ENCODE results near the gene RPP14. TPM values are rescaled to one million over a fixed set of nuclear protein-coding genes. Genes with fewer than 3 reads are reported as not detected.
"Not testable (repeated sequence)": the region's sequence is repeated elsewhere in the genome, so short reads cannot be mapped to it uniquely, and the experiment has no call there.

RPP14 gene
- total and polyA plus RNA-seq, 4 donors = 5.8 to 13.8 (median 10.4) TPM

DNA sequence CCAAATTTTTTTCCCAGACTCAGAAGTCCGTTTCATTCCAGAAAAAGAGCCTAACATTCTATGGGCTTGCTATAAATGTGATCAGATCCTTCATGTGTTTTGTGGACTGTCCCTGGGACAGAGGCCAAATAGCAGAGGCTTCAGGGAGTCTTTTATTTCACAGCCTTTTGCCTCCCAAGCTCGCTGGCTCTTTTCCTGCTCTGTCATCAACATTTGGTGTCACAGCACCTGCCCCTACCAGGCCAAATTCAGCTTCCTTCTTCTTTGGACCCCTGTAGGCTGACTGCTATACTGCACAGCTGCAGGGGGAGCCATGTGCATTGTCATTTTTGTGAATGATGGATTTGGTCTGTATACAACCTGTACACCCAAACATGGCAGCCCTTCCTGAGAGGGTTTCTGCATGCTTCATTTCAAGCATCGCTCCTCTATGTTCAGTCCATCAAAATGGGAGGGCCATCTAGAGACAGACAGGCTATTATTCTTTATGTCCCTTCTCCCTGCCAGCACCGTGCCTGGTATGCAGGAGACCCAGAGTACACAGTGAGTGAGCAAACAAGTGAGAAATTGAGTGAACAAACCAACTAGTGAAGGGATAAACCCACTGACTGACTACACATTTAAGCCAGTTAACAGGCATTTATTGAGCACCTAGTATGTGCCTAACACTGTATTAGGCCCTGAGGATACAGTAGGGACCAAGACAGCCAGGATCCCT, 17.9 kb upstream of the RPP14 start:
- Histone ChIP-seq H3K27me3 (ENCODE audit: control insufficient read depth in 1 of 2, insufficient read depth in 2 of 2, low read length in 1 of 2) (no peaks in the 10 kb centered on the region), H3K27ac (ENCODE audit: low read depth in 1 of 2, low read length in 2 of 2) (no peak overlapping the region), H3K4me3 (ENCODE audit: low read length in 2 of 2) (no peak overlapping the region), H3K9me3 (ENCODE audit: control insufficient read depth, low read length) (no peaks in the 10 kb centered on the region), H3K4me1 (ENCODE audit: control insufficient read depth in 1 of 2, insufficient read depth in 2 of 2, low read length in 2 of 2) (no peaks in the 10 kb centered on the region), H3K36me3 (ENCODE audit: control insufficient read depth in 1 of 2, insufficient read depth in 2 of 2, low read length in 1 of 2) (peaks cover 0 to 4% of the 10 kb centered on the region in 2 donors)
- DNase-seq (no peak), ATAC-seq (ENCODE audit: low FRiP score) (no peak)
- 85 to 89% methylated on average over 4 of the region's 4 CpGs for WGBS, 2 donors
- intact Hi-C loops (cut with DNase I) = no loop called here

DNA sequence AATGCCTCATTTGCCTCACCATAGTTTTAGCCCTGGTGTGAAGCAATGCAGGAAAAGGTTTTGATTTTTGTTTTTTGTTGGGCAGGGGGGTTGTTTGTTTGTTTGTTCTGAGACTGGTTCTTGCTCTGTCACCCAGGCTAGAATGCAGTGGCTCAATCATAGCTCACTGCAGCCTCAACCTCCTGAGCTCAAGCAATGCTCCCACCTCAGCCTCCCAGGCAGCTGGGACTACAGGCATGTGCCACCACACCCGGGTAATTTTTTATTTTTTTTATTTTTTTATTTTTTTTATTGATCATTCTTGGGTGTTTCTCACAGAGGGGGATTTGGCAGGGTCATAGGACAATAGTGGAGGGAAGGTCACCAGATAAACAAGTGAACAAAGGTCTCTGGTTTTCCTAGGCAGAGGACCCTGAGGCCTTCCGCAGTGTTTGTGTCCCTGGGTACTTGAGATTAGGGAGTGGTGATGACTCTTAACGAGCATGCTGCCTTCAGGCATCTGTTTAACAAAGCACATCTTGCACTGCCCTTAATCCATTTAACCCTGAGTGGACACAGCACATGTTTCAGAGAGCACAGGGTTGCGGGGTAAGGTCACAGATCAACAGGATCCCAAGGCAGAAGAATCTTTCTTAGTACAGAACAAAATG, 17.0 kb upstream of the RPP14 start:
- 93 to 94% methylated on average over 2 to 3 of the region's 4 CpGs for WGBS, 2 donors
- intact Hi-C loops (cut with DNase I); H3K9me3 ChIP-seq (ENCODE audit: control insufficient read depth, low read length); H3K27me3 ChIP-seq (ENCODE audit: control insufficient read depth in 1 of 2, insufficient read depth in 2 of 2, low read length in 1 of 2); H3K27ac ChIP-seq (ENCODE audit: low read depth in 1 of 2, low read length in 2 of 2); H3K4me3 ChIP-seq (ENCODE audit: low read length in 2 of 2); DNase-seq; H3K36me3 ChIP-seq (ENCODE audit: control insufficient read depth in 1 of 2, insufficient read depth in 2 of 2, low read length in 1 of 2); ATAC-seq (ENCODE audit: low FRiP score); H3K4me1 ChIP-seq (ENCODE audit: control insufficient read depth in 1 of 2, insufficient read depth in 2 of 2, low read length in 2 of 2): not testable (repeated sequence)

DNA sequence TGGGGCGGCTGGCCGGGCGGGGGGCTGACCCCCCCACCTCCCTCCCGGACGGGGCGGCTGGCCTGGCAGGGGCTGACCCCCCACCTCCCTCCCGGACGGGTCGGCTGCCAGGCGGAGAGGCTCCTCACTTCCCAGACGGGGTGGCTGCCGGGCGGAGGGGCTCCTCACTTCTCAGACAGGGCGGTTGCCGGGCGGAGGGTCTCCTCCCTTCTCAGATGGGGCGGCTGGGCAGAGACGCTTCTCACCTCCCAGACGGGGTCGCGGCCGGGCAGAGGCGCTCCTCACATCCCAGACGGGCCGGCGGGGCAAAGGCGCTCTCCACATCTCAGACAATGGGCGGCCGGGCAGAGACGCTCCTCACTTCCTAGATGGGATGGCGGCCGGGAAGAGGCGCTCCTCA, 15.6 kb upstream of the RPP14 start:
- H3K4me1 ChIP-seq (ENCODE audit: control insufficient read depth in 1 of 2, insufficient read depth in 2 of 2, low read length in 2 of 2); ATAC-seq (ENCODE audit: low FRiP score); H3K4me3 ChIP-seq (ENCODE audit: low read length in 2 of 2); intact Hi-C loops (cut with DNase I); H3K36me3 ChIP-seq (ENCODE audit: control insufficient read depth in 1 of 2, insufficient read depth in 2 of 2, low read length in 1 of 2); H3K27me3 ChIP-seq (ENCODE audit: control insufficient read depth in 1 of 2, insufficient read depth in 2 of 2, low read length in 1 of 2); H3K27ac ChIP-seq (ENCODE audit: low read depth in 1 of 2, low read length in 2 of 2); DNase-seq; H3K9me3 ChIP-seq (ENCODE audit: control insufficient read depth, low read length): not testable (repeated sequence)
- WGBS, 2 donors = 97 to 100% methylated on average over 16 to 33 of the region's 33 CpGs

DNA sequence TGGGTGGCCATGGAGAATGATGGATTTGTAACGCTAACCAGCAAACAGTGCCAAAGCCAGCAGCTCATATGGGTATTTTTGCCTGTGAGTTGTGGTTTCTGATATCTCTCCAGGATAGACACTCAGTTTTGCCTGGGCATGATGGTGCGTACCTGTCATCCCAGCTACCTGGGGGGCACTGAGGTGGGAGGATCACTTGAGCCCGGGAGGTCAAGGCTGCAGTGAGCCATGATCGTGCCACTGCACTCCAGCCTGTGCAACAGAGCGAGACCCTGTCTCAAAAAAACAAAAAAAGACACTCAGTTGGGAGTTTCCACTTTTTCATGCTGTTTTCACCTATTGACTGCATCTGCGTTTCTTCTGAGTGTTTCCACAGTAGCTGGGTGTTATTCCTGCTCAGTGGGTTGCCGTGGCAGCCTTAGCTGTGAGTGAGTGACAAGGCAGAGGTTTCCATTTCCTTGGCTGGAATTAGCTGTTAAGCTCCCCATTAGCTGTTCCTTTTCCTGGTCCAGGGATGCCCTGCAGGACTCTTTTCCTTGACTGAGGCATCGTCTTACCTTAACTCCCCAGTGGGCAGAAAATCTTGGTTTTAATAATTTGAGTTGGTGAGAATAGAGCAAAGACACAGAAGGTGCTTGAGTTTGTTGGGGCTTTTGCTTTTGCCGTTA, 14.2 kb upstream of the RPP14 start:
- intact Hi-C loops (cut with DNase I) = no loop called here
- H3K27ac ChIP-seq (ENCODE audit: low read depth in 1 of 2, low read length in 2 of 2) = no peak overlapping the region

DNA sequence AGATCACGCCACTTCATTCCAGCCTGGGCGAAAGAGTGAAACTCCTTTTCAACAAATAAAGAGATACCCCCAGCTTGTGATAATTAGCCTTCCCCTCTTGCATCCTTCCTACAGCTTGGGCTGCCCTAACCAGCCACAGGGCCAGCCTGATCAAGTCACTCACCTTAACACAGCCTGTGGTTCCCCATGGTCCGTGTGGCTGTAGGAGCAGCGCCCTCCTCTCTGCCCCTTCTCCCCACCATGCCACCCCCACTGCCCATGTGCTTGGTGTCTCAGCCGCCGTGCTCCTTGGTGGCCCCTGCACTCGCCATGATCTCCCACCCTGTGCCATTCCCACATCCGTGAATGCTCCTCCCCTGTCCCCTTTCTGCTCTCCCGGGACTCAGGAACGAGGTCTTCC, 13.2 kb upstream of the RPP14 start:
- WGBS, 2 donors = 92 to 93% methylated on average over 10 of the region's 10 CpGs
- intact Hi-C loops (cut with DNase I) = no loop called here
- Histone ChIP-seq H3K9me3 (ENCODE audit: control insufficient read depth, low read length) (no peaks in the 10 kb centered on the region), H3K27ac (ENCODE audit: low read depth in 1 of 2, low read length in 2 of 2) (no peak overlapping the region), H3K27me3 (ENCODE audit: control insufficient read depth in 1 of 2, insufficient read depth in 2 of 2, low read length in 1 of 2) (no peaks in the 10 kb centered on the region), H3K36me3 (ENCODE audit: control insufficient read depth in 1 of 2, insufficient read depth in 2 of 2, low read length in 1 of 2) (no peaks in the 10 kb centered on the region), H3K4me1 (ENCODE audit: control insufficient read depth in 1 of 2, insufficient read depth in 2 of 2, low read length in 2 of 2) (no peaks in the 10 kb centered on the region), H3K4me3 (ENCODE audit: low read length in 2 of 2) (no peak overlapping the region)
- DNase-seq (no peak), ATAC-seq (ENCODE audit: low FRiP score) (no peak)

More for the DNA sequence above, 14.2 kb upstream of the RPP14 start:
- 76 to 85% methylated on average over 9 of the region's 9 CpGs for WGBS, 2 donors
- no peaks in the 10 kb centered on the region for H3K9me3 ChIP-seq (ENCODE audit: control insufficient read depth, low read length)
- no peaks in the 10 kb centered on the region for H3K27me3 ChIP-seq (ENCODE audit: control insufficient read depth in 1 of 2, insufficient read depth in 2 of 2, low read length in 1 of 2)
- DNase-seq (no peak), ATAC-seq (ENCODE audit: low FRiP score) (no peak)
- no peaks in the 10 kb centered on the region for H3K36me3 ChIP-seq (ENCODE audit: control insufficient read depth in 1 of 2, insufficient read depth in 2 of 2, low read length in 1 of 2)
- no peaks in the 10 kb centered on the region for H3K4me1 ChIP-seq (ENCODE audit: control insufficient read depth in 1 of 2, insufficient read depth in 2 of 2, low read length in 2 of 2)
- H3K4me3 ChIP-seq (ENCODE audit: low read length in 2 of 2) = no peak overlapping the region

DNA sequence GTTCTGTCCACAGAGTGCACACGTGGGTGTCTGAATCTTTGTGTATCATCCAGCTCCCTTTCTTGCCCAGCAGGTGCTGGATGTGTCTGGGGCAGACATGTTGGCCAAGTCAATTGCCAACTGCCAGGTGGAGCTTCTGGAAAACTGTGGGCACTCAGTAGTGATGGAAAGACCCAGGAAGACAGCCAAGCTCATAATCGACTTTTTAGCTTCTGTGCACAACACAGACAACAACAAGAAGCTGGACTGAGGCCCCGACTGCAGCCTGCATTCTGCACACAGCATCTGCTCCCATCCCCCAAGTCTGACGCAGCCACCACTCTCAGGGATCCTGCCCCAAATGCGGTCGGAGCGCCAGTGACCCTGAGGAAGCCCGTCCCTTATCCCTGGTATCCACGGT, 12.5 kb upstream of the RPP14 start:
- Histone ChIP-seq H3K9me3 (ENCODE audit: control insufficient read depth, low read length) (no peaks in the 10 kb centered on the region), H3K36me3 (ENCODE audit: control insufficient read depth in 1 of 2, insufficient read depth in 2 of 2, low read length in 1 of 2) (no peaks in the 10 kb centered on the region), H3K27ac (ENCODE audit: low read depth in 1 of 2, low read length in 2 of 2) (no peak overlapping the region), H3K4me3 (ENCODE audit: low read length in 2 of 2) (no peak overlapping the region), H3K27me3 (ENCODE audit: control insufficient read depth in 1 of 2, insufficient read depth in 2 of 2, low read length in 1 of 2) (no peaks in the 10 kb centered on the region), H3K4me1 (ENCODE audit: control insufficient read depth in 1 of 2, insufficient read depth in 2 of 2, low read length in 2 of 2) (no peaks in the 10 kb centered on the region)
- 78 to 80% methylated on average over 9 of the region's 9 CpGs for WGBS, 2 donors
- intact Hi-C loops (cut with DNase I) = no loop called here
- DNase-seq (no peak), ATAC-seq (ENCODE audit: low FRiP score) (no peak)

DNA sequence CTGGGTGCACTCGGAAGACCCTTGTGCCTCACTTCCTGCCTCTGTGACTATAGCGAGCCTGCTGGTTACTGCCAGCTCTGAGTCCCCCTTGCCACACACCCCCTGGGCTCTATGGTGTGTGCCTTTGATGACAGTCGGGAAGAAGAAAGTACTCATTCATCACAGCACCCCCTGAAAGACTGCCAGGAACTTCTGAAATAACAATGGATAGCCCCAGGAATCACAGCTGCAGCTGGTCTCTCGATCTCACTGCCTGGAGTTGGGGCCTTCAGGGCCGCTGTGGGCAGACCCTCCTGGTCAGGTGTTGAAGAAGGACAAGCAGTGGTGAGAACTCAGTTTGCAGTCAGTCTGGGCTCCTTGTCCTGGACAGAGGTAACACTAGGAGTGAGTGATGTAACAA, 9.8 kb upstream of the RPP14 start:
- DNase-seq (no peak), ATAC-seq (ENCODE audit: low FRiP score) (no peak)
- Histone ChIP-seq H3K27ac (ENCODE audit: low read depth in 1 of 2, low read length in 2 of 2) (no peak overlapping the region), H3K4me3 (ENCODE audit: low read length in 2 of 2) (no peak overlapping the region), H3K36me3 (ENCODE audit: control insufficient read depth in 1 of 2, insufficient read depth in 2 of 2, low read length in 1 of 2) (no peaks in the 10 kb centered on the region), H3K9me3 (ENCODE audit: control insufficient read depth, low read length) (no peaks in the 10 kb centered on the region), H3K4me1 (ENCODE audit: control insufficient read depth in 1 of 2, insufficient read depth in 2 of 2, low read length in 2 of 2) (no peaks in the 10 kb centered on the region), H3K27me3 (ENCODE audit: control insufficient read depth in 1 of 2, insufficient read depth in 2 of 2, low read length in 1 of 2) (no peaks in the 10 kb centered on the region)
- 56 to 58% methylated on average over 5 of the region's 5 CpGs for WGBS, 2 donors
- intact Hi-C loops (cut with DNase I) = loop anchor here in 1 of 2 donors (5.0 kb wide), 1 partner anchor 109 kb away; no protein-coding TSS in a partner anchor

DNA sequence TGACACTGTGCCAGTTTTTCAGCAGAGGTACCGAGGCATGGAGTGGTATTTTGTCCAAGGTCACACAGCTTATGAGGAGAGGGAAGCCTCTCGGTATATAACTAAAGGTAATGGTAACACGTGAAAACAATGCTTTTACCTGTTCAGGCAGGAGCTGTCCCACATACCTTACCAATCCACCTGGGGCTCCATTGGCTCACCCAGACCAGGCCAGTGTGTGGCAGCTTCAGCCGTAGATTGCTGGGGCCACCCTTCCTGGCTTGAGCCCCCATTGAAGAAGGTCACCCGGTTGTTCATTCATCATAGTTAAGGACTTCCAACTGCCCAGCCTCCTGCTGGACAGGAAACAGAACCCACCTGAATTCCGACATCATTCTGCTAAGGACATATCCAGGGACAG, 9.2 kb upstream of the RPP14 start:
- Histone ChIP-seq H3K9me3 (ENCODE audit: control insufficient read depth, low read length) (no peaks in the 10 kb centered on the region), H3K36me3 (ENCODE audit: control insufficient read depth in 1 of 2, insufficient read depth in 2 of 2, low read length in 1 of 2) (no peaks in the 10 kb centered on the region), H3K4me1 (ENCODE audit: control insufficient read depth in 1 of 2, insufficient read depth in 2 of 2, low read length in 2 of 2) (no peaks in the 10 kb centered on the region), H3K27me3 (ENCODE audit: control insufficient read depth in 1 of 2, insufficient read depth in 2 of 2, low read length in 1 of 2) (no peaks in the 10 kb centered on the region), H3K27ac (ENCODE audit: low read depth in 1 of 2, low read length in 2 of 2) (no peak overlapping the region), H3K4me3 (ENCODE audit: low read length in 2 of 2) (no peak overlapping the region)
- no peak for ATAC-seq (ENCODE audit: low FRiP score)
- DNase-seq = no peak
- intact Hi-C loops (cut with DNase I) = loop anchor here in 1 of 2 donors (5.0 kb wide), 1 partner anchor 110 kb away; no protein-coding TSS in a partner anchor
- WGBS, 2 donors = 60 to 67% methylated on average over 6 of the region's 6 CpGs

All from aorta (tissue), 5 donors.